Hepatocyte (in vitro differentiated cells): ENCODE results near the gene SCD5. TPM values are rescaled to one million over a fixed set of nuclear protein-coding genes. Genes with fewer than 3 reads are reported as not detected.

ENCODE experiments used
- DNase-seq: peaks from one replicate; pipeline ENCODE4 v3.0.0-alpha.2; 2016; ENCODE audit warnings: low spot score
- H2AFZ ChIP-seq: fragments of 200-600 bp; sonication (generic); 2 replicates; pipeline ENCODE4 v1.6.0; 2016; ENCODE audit warnings: antibody characterized with exemption, mild to moderate bottlenecking
- H3K27ac ChIP-seq: fragments of 200-600 bp; sonication (generic); 2 replicates; pipeline ENCODE4 v1.5.1; 2016; ENCODE audit warnings: mild to moderate bottlenecking
- H3K27me3 ChIP-seq: fragments of 200-600 bp; sonication (generic); 2 replicates; pipeline ENCODE4 v1.6.1; 2016
- H3K36me3 ChIP-seq: fragments of 200-600 bp; sonication (generic); replicated peaks from 2 replicates; pipeline ENCODE4 v1.5.1; 2016; ENCODE audit warnings: low read depth; ENCODE audit not compliant: insufficient read depth
- H3K4me1 ChIP-seq: fragments of 200-600 bp; sonication (generic); 2 replicates; pipeline ENCODE4 v1.5.1; 2016; ENCODE audit warnings: mild to moderate bottlenecking, moderate library complexity; ENCODE audit not compliant: insufficient read depth
- H3K4me2 ChIP-seq: fragments of 200-600 bp; sonication (generic); 2 replicates; pipeline ENCODE4 v1.6.0; 2016
- H3K4me3 ChIP-seq: fragments of 200-600 bp; sonication (generic); 2 replicates; pipeline ENCODE4 v1.5.1; 2016; ENCODE audit warnings: mild to moderate bottlenecking
- H3K79me2 ChIP-seq: fragments of 200-600 bp; sonication (generic); 2 replicates; pipeline ENCODE4 v1.6.0; 2017; ENCODE audit warnings: mild to moderate bottlenecking
- H3K9me2 ChIP-seq: fragments of 200-600 bp; sonication (generic); replicated peaks from 2 replicates; pipeline ENCODE4 v1.6.0; 2017; ENCODE audit warnings: mild to moderate bottlenecking; ENCODE audit not compliant: insufficient read depth
- H3K9me3 ChIP-seq: fragments of 200-600 bp; sonication (generic); 2 replicates; pipeline ENCODE4 v1.5.1; 2016; ENCODE audit warnings: low read depth, mild to moderate bottlenecking
- H4K20me1 ChIP-seq: fragments of 200-600 bp; sonication (generic); 2 replicates; pipeline ENCODE4 v1.6.0; 2016; ENCODE audit warnings: mild to moderate bottlenecking; ENCODE audit not compliant: insufficient read depth, poor library complexity, severe bottlenecking
- CTCF ChIP-seq: fragments of 200-600 bp; sonication (generic); IDR thresholded peaks from 2 replicates; pipeline ENCODE4 v1.5.1; 2016; ENCODE audit warnings: antibody characterized with exemption, mild to moderate bottlenecking; ENCODE audit not compliant: poor library complexity
- EZH2 ChIP-seq: fragments of 200-600 bp; sonication (generic); IDR thresholded peaks from 2 replicates; pipeline ENCODE4 v1.6.1; 2016; ENCODE audit warnings: antibody characterized with exemption, mild to moderate bottlenecking, borderline replicate concordance
- EZH2phosphoT487 ChIP-seq: fragments of 200-600 bp; sonication (generic); IDR thresholded peaks from one replicate; pipeline ENCODE4 v1.6.1; 2018; ENCODE audit warnings: antibody characterized with exemption, mild to moderate bottlenecking, low read depth, moderate library complexity; ENCODE audit not compliant: unreplicated experiment, severe bottlenecking
- WGBS: methylation state at CpG from one replicate; pipeline ENCODE4 v1.1.6; 2016; ENCODE audit warnings: low lambda C conversion rate; ENCODE audit errors: missing lambda C conversion rate; 5-methylcytosine and 5-hydroxymethylcytosine counted together
- polyA plus RNA-seq: library from polyadenylated mRNA; unstranded; fragments of >200 nt; fragmentation: Nextera tagmentation; extraction: Ambion mirVana; gene quantifications from 2 replicates; pipeline ENCODE4 v1.2.1, GENCODE V29; 2016
- total RNA-seq: library from RNA; depleted of rRNA; stranded (reverse); fragments of >200 nt; gene quantifications from 2 replicates; pipeline ENCODE4 v1.2.3, GENCODE V29; 2014

The SCD5 gene
- total and polyA plus RNA-seq, 2 experiments from 2014 or later = 6.4 to 19.2 TPM

GRCh38 chr4:82785611-82786400, 12.8 kb downstream of the SCD5 start:
- Histone ChIP-seq H4K20me1 (no peaks in the 10 kb centered on the region), H3K4me3 (no peak overlapping the region), H3K27me3 (no peaks in the 10 kb centered on the region), H3K9me2 (no peaks in the 10 kb centered on the region), H3K9me3 (no peaks in the 10 kb centered on the region), H3K36me3 (no peaks in the 10 kb centered on the region), H3K79me2 (peaks cover 14% of the 10 kb centered on the region), H3K27ac (peak overlapping the region; percentile 55), H3K4me2 (peak overlapping the region; percentile 51), H2AFZ (no peak overlapping the region), H3K4me1 (peaks cover 15% of the 10 kb centered on the region)
- TF ChIP-seq EZH2 (no peak), EZH2phosphoT487 (no peak), CTCF (no peak)
- WGBS = 22% methylated on average over 5 of the region's 5 CpGs
- no peak for DNase-seq

GRCh38 chr4:82784681-82785610, 13.7 kb downstream of the SCD5 start:
- Histone ChIP-seq H3K4me3 (no peak overlapping the region), H3K4me1 (peaks cover 22% of the 10 kb centered on the region), H4K20me1 (no peaks in the 10 kb centered on the region), H2AFZ (no peak overlapping the region), H3K27me3 (no peaks in the 10 kb centered on the region), H3K9me3 (no peaks in the 10 kb centered on the region), H3K9me2 (no peaks in the 10 kb centered on the region), H3K79me2 (peaks cover 14% of the 10 kb centered on the region), H3K4me2 (peak overlapping the region; percentile 51), H3K27ac (peak overlapping the region; percentile 55), H3K36me3 (no peaks in the 10 kb centered on the region)
- TF ChIP-seq EZH2phosphoT487 = no peak
- no peak for TF ChIP-seq CTCF
- no peak for TF ChIP-seq EZH2
- DNase-seq = no peak
- 20% methylated on average over 9 of the region's 9 CpGs for WGBS

GRCh38 chr4:82782626-82783345, 15.8 kb downstream of the SCD5 start:
- no peak for DNase-seq
- Histone ChIP-seq H3K9me2 (no peaks in the 10 kb centered on the region), H3K27me3 (no peaks in the 10 kb centered on the region), H3K4me1 (peaks cover 22% of the 10 kb centered on the region), H3K36me3 (no peaks in the 10 kb centered on the region), H4K20me1 (no peaks in the 10 kb centered on the region), H2AFZ (no peak overlapping the region), H3K4me2 (no peak overlapping the region), H3K9me3 (no peaks in the 10 kb centered on the region), H3K27ac (peak overlapping the region; percentile 20), H3K79me2 (peaks cover 14% of the 10 kb centered on the region), H3K4me3 (no peak overlapping the region)
- no peak for TF ChIP-seq CTCF
- TF ChIP-seq EZH2 = no peak
- TF ChIP-seq EZH2phosphoT487 = no peak
- WGBS = 55% methylated on average over 5 of the region's 5 CpGs
